ENCODE measurements around the gene PDZRN4. TPM values are rescaled to one million over a fixed set of nuclear protein-coding genes. Genes with fewer than 3 reads are reported as not detected.

The PDZRN4 gene
- not detected in 2 replicates for total RNA-seq

DNA sequence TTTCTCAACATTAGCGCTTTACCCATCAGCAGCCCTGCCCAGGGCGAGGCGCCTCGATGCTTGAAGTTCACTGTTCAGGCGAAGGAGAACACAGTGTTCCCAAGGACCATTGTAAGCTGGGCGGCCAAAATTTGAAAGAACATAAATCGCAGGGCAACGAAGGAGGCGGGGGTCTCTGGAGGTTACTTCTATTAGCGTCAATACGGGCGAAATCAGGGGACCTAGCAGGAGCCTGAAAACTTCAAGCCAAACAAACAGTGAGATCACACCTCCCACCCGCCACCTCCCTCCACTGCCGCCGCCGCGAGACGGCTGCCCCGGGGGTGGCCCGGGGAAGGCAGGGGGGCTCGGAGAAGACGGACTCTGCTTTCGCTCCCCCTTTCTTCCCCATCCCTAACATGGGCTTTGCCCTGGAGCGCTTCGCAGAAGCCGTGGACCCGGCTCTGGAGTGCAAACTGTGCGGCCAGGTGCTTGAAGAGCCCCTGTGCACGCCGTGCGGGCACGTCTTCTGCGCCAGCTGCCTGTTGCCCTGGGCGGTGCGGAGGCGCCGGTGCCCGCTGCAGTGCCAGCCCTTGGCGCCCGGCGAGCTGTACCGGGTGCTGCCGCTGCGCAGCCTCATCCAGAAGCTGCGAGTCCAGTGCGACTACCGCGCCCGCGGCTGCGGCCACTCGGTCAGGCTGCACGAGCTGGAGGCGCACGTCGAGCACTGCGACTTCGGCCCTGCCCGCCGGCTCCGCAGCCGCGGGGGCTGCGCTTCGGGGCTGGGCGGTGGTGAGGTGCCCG lies at the start of gene PDZRN4:
Gene PDZRN4 (plus strand): TSS at position 263 of the 783 bp plus-strand sequence.

